GM19035 (cell line): ENCODE results near the gene HS6ST3.
"Not testable (repeated sequence)": the region's sequence is repeated elsewhere in the genome, so short reads cannot be mapped to it uniquely, and the experiment has no call there.

Experiments
- ATAC-seq: cut with Tn5 transposase; IDR thresholded peaks from one replicate; pipeline ENCODE4 v1.9.1; 2021; ENCODE audit not compliant: unreplicated experiment

HS6ST3 gene

GRCh38 chr13:96089749-96090239 is at the start of gene HS6ST3:
HS6ST3 (plus strand) TSS chr13:96090107.
- ATAC-seq: peak; percentile 37

GRCh38 chr13:96041326-96042110 is 48.4 kb upstream of the HS6ST3 start:
- ATAC-seq: no peak

- no peak for ATAC-seq
These were observed 45.7 kb upstream of the HS6ST3 start for GRCh38 chr13:96044238-96044637.

- not testable (repeated sequence) for ATAC-seq
These were observed 43.3 kb upstream of the HS6ST3 start for GRCh38 chr13:96046449-96047126.

- ATAC-seq: not testable (repeated sequence)
These were observed 39.0 kb upstream of the HS6ST3 start for GRCh38 chr13:96050955-96051354.

GRCh38 chr13:96051491-96051890 is 38.4 kb upstream of the HS6ST3 start:
- ATAC-seq: not testable (repeated sequence)

- ATAC-seq: not testable (repeated sequence)
These were observed 38.0 kb upstream of the HS6ST3 start for GRCh38 chr13:96051946-96052345.

- ATAC-seq: peak; percentile 59
These were observed 37.3 kb upstream of the HS6ST3 start for GRCh38 chr13:96052656-96053002.

GRCh38 chr13:96053003-96053703 is 36.8 kb upstream of the HS6ST3 start, which contains the start of gene UGGT2:
UGGT2 (minus strand) TSS chr13:96053401; CDS start chr13:96053312, 89 bp downstream.
- peak; percentile 96 for ATAC-seq

- no peak for ATAC-seq
These were observed 24.1 kb upstream of the HS6ST3 start for GRCh38 chr13:96065849-96066248.

GRCh38 chr13:96068729-96069128 is 21.2 kb upstream of the HS6ST3 start:
- ATAC-seq: no peak

- ATAC-seq: no peak
These were observed 18.4 kb upstream of the HS6ST3 start for GRCh38 chr13:96071504-96071903.

GRCh38 chr13:96072392-96072791 is 17.5 kb upstream of the HS6ST3 start:
- no peak for ATAC-seq

GRCh38 chr13:96075953-96076543 is 13.9 kb upstream of the HS6ST3 start:
- ATAC-seq: peak; percentile 76

- ATAC-seq: no peak
These were observed 9.2 kb upstream of the HS6ST3 start for GRCh38 chr13:96080676-96081075.

GRCh38 chr13:96081888-96082287 is 8.0 kb upstream of the HS6ST3 start:
- no peak for ATAC-seq

- ATAC-seq: no peak
These were observed 7.3 kb upstream of the HS6ST3 start for GRCh38 chr13:96082640-96083039.

GRCh38 chr13:96086736-96087135 is 3.2 kb upstream of the HS6ST3 start:
- ATAC-seq: peak; percentile 34

- no peak for ATAC-seq
These were observed 768 bp upstream of the HS6ST3 start for GRCh38 chr13:96089139-96089538.

GRCh38 chr13:96090240-96091101 is 564 bp downstream of the HS6ST3 start:
- ATAC-seq: peak; percentile 48
